GM12801 (cell line): ENCODE results near the gene DOCK2.

Source experiments
- CTCF ChIP-seq: IDR thresholded peaks from one replicate; pipeline ENCODE4 v1.5.1; 2011; ENCODE audit warnings: control low read depth; ENCODE audit not compliant: insufficient read length; ENCODE audit errors: extremely low read depth

Gene DOCK2

DNA sequence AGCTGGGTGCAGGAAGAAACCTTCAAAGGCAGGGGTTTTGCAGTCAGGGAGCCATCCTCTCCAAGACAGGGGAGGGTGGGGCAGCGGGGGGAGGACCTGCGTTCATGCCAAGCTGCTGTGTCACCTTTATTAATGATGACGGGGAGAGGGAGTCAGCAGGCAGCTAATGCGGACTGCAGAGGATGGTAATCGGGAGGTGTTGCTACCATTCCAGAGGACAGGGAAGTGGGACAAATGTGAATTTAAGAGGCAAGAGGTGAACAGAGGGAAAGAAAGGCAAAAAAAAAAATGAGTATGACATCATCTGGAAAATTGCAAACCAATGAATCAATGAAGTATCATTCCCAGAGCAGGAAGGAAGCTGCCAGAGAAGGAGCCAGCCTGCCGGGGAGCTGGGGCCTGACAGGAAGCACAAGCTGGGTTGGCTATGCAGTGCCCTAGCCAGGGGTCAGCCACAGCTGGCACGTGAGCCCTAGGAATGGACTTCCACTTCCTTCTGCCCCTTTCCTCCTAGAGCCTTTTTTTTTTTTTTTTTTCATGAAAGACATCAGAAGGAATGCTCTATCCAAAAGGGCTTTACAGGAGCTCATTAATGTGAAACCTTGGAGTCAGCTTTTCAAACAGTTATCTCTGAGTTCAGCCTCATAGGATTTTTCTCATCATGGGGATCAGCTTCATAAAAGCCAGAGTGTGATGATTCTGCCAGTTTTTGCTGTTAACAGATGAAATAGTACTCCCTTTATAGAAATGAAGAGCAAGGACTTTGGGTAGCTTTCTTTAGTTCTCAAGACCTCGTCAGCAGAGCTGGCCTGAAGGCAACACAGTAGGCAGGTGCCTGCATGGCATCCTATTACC lies 334.1 kb downstream of the DOCK2 start:
- TF ChIP-seq CTCF: no peak

GRCh38 chr5:169971780-169972179 lies 334.7 kb downstream of the DOCK2 start:
- TF ChIP-seq CTCF: no peak

DNA sequence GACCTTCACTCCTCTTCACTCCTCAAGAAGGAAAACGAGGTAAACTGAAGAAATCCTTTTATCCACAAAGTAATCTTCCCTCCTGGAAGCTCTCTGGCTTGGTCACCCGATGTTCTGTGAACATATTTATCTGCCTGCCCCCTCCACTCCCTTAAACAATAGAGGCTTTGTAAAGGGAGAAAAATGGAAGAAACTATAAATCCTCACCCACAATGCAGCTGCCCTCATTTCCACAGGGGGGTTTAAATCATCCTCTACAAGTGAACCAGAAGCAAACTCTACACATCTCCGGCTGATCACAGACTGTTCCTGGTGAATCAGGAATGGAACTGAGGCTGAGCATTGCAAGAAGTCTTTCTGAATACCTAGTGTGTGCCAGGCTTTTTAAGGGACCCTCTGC lies 336.0 kb downstream of the DOCK2 start:
- TF ChIP-seq CTCF: no peak

DNA sequence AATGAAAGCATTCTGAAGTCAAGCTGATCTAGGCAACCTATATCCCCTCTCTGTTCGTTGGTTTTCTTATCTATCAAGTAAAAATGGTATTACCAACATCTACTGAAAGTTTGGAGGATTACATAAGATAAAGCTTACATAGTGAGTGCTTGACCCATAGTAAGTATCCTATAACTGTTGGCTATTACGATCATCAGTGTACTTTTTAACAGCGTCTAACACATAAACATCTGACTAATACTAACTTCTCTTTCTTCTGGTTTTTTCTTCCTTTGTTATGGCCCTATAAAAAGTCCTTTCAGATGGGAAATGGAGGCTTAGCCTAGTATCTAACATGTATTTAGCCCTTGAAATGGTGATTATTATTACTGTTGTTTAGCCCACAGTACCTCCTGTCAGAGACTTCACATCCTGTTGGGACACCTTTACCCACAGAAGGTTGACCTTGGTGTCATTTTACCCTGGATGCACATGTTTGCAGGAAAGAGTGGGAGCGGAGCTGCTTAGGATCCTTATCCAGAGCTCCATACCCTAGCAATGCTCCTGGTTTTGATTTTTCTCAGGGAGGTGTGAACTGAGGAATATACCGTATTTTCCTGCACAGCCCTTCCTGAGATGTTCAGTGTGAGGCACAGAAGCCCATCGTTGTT lies 337.2 kb downstream of the DOCK2 start:
- no peak for TF ChIP-seq CTCF

DNA sequence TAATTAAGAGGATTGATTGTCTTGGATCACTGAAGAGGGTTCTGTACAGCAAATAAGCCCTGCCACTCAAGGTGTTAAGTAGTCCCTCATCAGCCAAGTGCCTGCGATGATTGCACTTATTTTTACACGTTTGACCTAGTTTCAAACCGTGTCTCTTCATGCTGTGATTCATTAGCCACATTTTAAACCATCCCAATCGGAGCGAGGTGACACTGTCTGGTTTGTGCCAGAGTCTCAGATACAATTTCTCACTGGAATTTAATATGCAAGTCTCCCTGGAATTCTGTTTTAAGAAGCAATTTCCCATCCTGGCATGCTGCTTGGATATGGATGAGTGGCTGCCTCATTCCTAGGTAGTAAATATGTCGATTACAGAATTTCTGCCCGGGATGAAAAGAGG lies 341.6 kb downstream of the DOCK2 start:
- no peak for TF ChIP-seq CTCF

DNA sequence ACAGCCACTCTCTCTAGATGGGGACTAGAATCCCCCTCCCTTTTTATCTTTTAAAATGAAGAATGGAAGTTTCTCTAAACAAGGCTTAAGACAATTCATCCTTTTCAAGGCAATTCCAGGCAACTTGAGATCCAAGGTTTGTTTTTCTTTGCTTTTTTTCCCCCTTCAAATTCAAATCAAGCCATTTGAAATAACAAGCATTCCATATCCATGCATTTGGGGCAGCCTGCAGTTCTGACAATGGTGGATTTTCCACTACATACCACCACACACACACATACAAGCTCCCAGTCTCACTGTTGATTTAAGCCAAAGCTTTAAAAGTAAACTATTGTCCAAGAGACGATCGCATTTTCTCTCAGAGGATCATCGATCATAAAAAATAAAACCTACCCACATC lies 342.8 kb downstream of the DOCK2 start:
- no peak for TF ChIP-seq CTCF

GRCh38 chr5:169980418-169981053 lies 343.5 kb downstream of the DOCK2 start, which contains the start of gene INSYN2B:
TSS of gene INSYN2B (minus strand) at chr5:169980495. CDS start at chr5:169883898, 96,597 bp downstream.
- TF ChIP-seq CTCF: no peak
